OCI-LY7 (cell line): ENCODE results near the gene KCTD17. TPM values are rescaled to one million over a fixed set of nuclear protein-coding genes. Genes with fewer than 3 reads are reported as not detected.

Experiments
- BruUV-seq: library from RNA; stranded (reverse); fragments of 400-500 nt; replicated peaks from 2 replicates; lab custom pipeline; 2021; lab: Mats Ljungman, UMichigan
- CTCF ChIA-PET: fragments of 300-600 bp; sonication (Branson Sonifier 250); formaldehyde crosslinking; loops from one replicate; lab custom pipeline; 2022; ENCODE audit warnings: antibody characterized with exemption; ENCODE audit not compliant: unreplicated experiment; lab: Charles Lee
- POLR2A ChIA-PET: fragments of 300-600 bp; sonication (Branson Sonifier 250); formaldehyde crosslinking; loops from one replicate; lab custom pipeline; 2022; ENCODE audit warnings: antibody characterized with exemption; lab: Charles Lee
- DNase-seq: peaks from one replicate; pipeline ENCODE4 v3.0.0-alpha.2; 2015; ENCODE audit warnings: low spot score
- H2AFZ ChIP-seq: fragments of 200-600 bp; sonication (generic), shearing (Covaris generic); 2 replicates; pipeline ENCODE4 v1.6.1; 2014; ENCODE audit warnings: mild to moderate bottlenecking, antibody characterized with exemption, low read length, moderate library complexity
- H3K27ac ChIP-seq: fragments of 200-600 bp; sonication (generic); 2 replicates; pipeline ENCODE4 v1.5.1; 2014; ENCODE audit warnings: mixed run types, low read depth, mild to moderate bottlenecking, moderate library complexity, low read length, inconsistent platforms; ENCODE audit not compliant: poor library complexity, severe bottlenecking
- H3K36me3 ChIP-seq: fragments of 200-600 bp; sonication (generic); 2 replicates; pipeline ENCODE4 v1.6.1; 2014; ENCODE audit warnings: mild to moderate bottlenecking, antibody characterized with exemption, low read length, moderate library complexity, mixed read lengths; ENCODE audit not compliant: insufficient read depth
- H3K4me1 ChIP-seq: fragments of 200-600 bp; sonication (generic); 2 replicates; pipeline ENCODE4 v1.5.1; 2014; ENCODE audit warnings: mild to moderate bottlenecking, low read length; ENCODE audit not compliant: insufficient read depth, poor library complexity, severe bottlenecking
- H3K4me2 ChIP-seq: fragments of 200-600 bp; sonication (generic); 2 replicates; pipeline ENCODE4 v1.6.1; 2014; ENCODE audit warnings: mild to moderate bottlenecking, low read length
- H3K4me3 ChIP-seq: fragments of 200-600 bp; sonication (generic); 2 replicates; pipeline ENCODE4 v1.5.1; 2014; ENCODE audit warnings: mild to moderate bottlenecking, low read depth, low read length; ENCODE audit not compliant: poor library complexity, severe bottlenecking
- H3K79me2 ChIP-seq: fragments of 200-600 bp; sonication (generic); 2 replicates; pipeline ENCODE4 v1.6.1; 2016; ENCODE audit warnings: low read depth, mild to moderate bottlenecking, low read length, moderate library complexity, mixed read lengths; ENCODE audit not compliant: insufficient read depth
- H3K9me2 ChIP-seq: fragments of 200-600 bp; sonication (generic); 2 replicates; pipeline ENCODE4 v1.6.1; 2016; ENCODE audit warnings: mild to moderate bottlenecking, low read length, mixed read lengths; ENCODE audit not compliant: insufficient read depth
- H3K9me3 ChIP-seq: fragments of 200-600 bp; sonication (generic); 2 replicates; pipeline ENCODE4 v1.6.1; 2014; ENCODE audit warnings: mild to moderate bottlenecking, mixed run types, low read length, mixed read lengths
- H4K20me1 ChIP-seq: fragments of 200-600 bp; sonication (generic); 2 replicates; pipeline ENCODE4 v1.6.1; 2014; ENCODE audit warnings: mild to moderate bottlenecking, antibody characterized with exemption, low read length, moderate library complexity, mixed read lengths; ENCODE audit not compliant: insufficient read depth
- CTCF ChIP-seq: fragments of 200-600 bp; sonication (generic); conservative IDR thresholded peaks from 2 replicates; pipeline ENCODE4 v1.5.1; 2014; ENCODE audit warnings: mild to moderate bottlenecking, antibody characterized with exemption, low read length, moderate library complexity, mixed read lengths
- EZH2phosphoT487 ChIP-seq: fragments of 200-600 bp; sonication (generic); IDR thresholded peaks from 2 replicates; pipeline ENCODE4 v1.6.1; 2018; ENCODE audit warnings: low read depth, borderline replicate concordance, mild to moderate bottlenecking, mixed run types, antibody characterized with exemption, low read length, moderate library complexity, mixed read lengths
- intact Hi-C: fragments of 100-400 bp; cut with micrococcal nuclease; formaldehyde crosslinking; loops from one replicate; pipeline ENCODE4 v1.10.0; 2022; ENCODE audit not compliant: unreplicated experiment
- total RNA-seq, 2 experiments: library from RNA; depleted of rRNA in 1 of 2; stranded (reverse); fragments of >200 nt in 1 of 2; shearing (Covaris generic) in 1 of 2; gene quantifications; 2 replicates each; pipeline ENCODE4 v1.2.3, GENCODE V29; 2014 to 2022

KCTD17 gene
- total RNA-seq, 2 experiments from 2014 or later = 17.7 to 21.7 TPM

GRCh38 chr22:37101311-37102066, 49.9 kb downstream of the KCTD17 start:
- Histone ChIP-seq H3K4me2 (no peak overlapping the region), H3K27ac (no peak overlapping the region), H2AFZ (no peak overlapping the region), H3K36me3 (no peaks in the 10 kb centered on the region), H3K79me2 (no peaks in the 10 kb centered on the region), H3K4me3 (no peak overlapping the region), H4K20me1 (0 out of 2 replicates have a peak, but pooled peaks cover 3% of the 10 kb centered on the region), H3K9me2 (no peaks in the 10 kb centered on the region), H3K9me3 (no peaks in the 10 kb centered on the region), H3K4me1 (no peaks in the 10 kb centered on the region)
- DNase-seq = no peak
- intact Hi-C loops = no loop called here
- BruUV-seq = no TSS peak
- ChIA-PET CTCF (no interaction called here), POLR2A (no interaction called here)
- TF ChIP-seq EZH2phosphoT487 (no peak), CTCF (no peak)

- H3K4me3 ChIP-seq = no peak overlapping the region
- H4K20me1 ChIP-seq = 0 out of 2 replicates have a peak, but pooled peaks cover 3% of the 10 kb centered on the region
- H3K9me3 ChIP-seq = no peaks in the 10 kb centered on the region
- no peak for DNase-seq
- CTCF ChIA-PET = no interaction called here
- H3K4me1 ChIP-seq = no peaks in the 10 kb centered on the region
- no peaks in the 10 kb centered on the region for H3K79me2 ChIP-seq
- H3K36me3 ChIP-seq = no peaks in the 10 kb centered on the region
- H2AFZ ChIP-seq = no peak overlapping the region
- H3K4me2 ChIP-seq = no peak overlapping the region
- no peak overlapping the region for H3K27ac ChIP-seq
- H3K9me2 ChIP-seq = no peaks in the 10 kb centered on the region
- TF ChIP-seq CTCF (no peak), EZH2phosphoT487 (no peak)
- POLR2A ChIA-PET = no interaction called here
- no TSS peak for BruUV-seq
- intact Hi-C loops = no loop called here
Observed at GRCh38 chr22:37103151-37103550, 51.6 kb downstream of the KCTD17 start.
